Activated CD4-positive, CD25-positive, alpha-beta regulatory T cell treated with anti-CD3 and anti-CD28 coated beads, Interleukin-2, amount 50 U/mL, for 72 hours (primary cell): ENCODE measurements around the gene BMP3.
"Not testable (repeated sequence)": the region's sequence is repeated elsewhere in the genome, so short reads cannot be mapped to it uniquely, and the experiment has no call there.

Experiments used
- DNase-seq: peaks from one replicate; pipeline ENCODE4 v3.0.0; 2021

BMP3 gene

GRCh38 chr4:81030061-81030980, at the start of gene BMP3:
TSS of gene BMP3 (plus strand) at chr4:81030708. CDS start at chr4:81031285, 577 bp downstream.
- no peak for DNase-seq

GRCh38 chr4:80986011-80986410, 44.5 kb upstream of the BMP3 start:
- no peak for DNase-seq

- no peak for DNase-seq
Measured at GRCh38 chr4:80989921-80990544, 40.5 kb upstream of the BMP3 start.

- DNase-seq = no peak
Measured at GRCh38 chr4:80990851-80991250, 39.7 kb upstream of the BMP3 start.

GRCh38 chr4:80999943-81000342, 30.6 kb upstream of the BMP3 start:
- DNase-seq = no peak

- DNase-seq = no peak
Measured at GRCh38 chr4:81003597-81004111, 26.9 kb upstream of the BMP3 start.

- no peak for DNase-seq
Measured at GRCh38 chr4:81007417-81007816, 23.1 kb upstream of the BMP3 start.

- DNase-seq = not testable (repeated sequence)
Measured at GRCh38 chr4:81016566-81016965, 13.9 kb upstream of the BMP3 start.

GRCh38 chr4:81019006-81019405, 11.5 kb upstream of the BMP3 start:
- no peak for DNase-seq

GRCh38 chr4:81021142-81021944, 9.2 kb upstream of the BMP3 start:
- no peak for DNase-seq

GRCh38 chr4:81021981-81022380, 8.5 kb upstream of the BMP3 start:
- DNase-seq = no peak

- no peak for DNase-seq
Measured at GRCh38 chr4:81023484-81023883, 7.0 kb upstream of the BMP3 start.

GRCh38 chr4:81030981-81031791, 678 bp downstream of the BMP3 start:
- DNase-seq = no peak

GRCh38 chr4:81031796-81032551, 1.5 kb downstream of the BMP3 start:
- no peak for DNase-seq

GRCh38 chr4:81032771-81033684, 2.5 kb downstream of the BMP3 start:
- no peak for DNase-seq

GRCh38 chr4:81038636-81039350, 8.3 kb downstream of the BMP3 start:
- DNase-seq = no peak

- no peak for DNase-seq
Measured at GRCh38 chr4:81039351-81039972, 9.0 kb downstream of the BMP3 start.

GRCh38 chr4:81040012-81040659, 9.6 kb downstream of the BMP3 start:
- DNase-seq = no peak
